IPS DF 6.9 (cell line): ENCODE results near the gene SRP14.
"Not testable (repeated sequence)": the region's sequence is repeated elsewhere in the genome, so short reads cannot be mapped to it uniquely, and the experiment has no call there.

Experiments used
- DNase-seq: peaks from one replicate; pipeline ENCODE4 v3.0.0-alpha.2; 2013; ENCODE audit warnings: low read depth, low spot score
- H3K27ac ChIP-seq: one replicate; pipeline ENCODE4 v1.5.1; 2013; ENCODE audit warnings: low read length, control low read depth
- H3K27me3 ChIP-seq: 2 replicates; pipeline ENCODE4 v1.6.1; 2013; ENCODE audit warnings: mild to moderate bottlenecking, low read length; ENCODE audit not compliant: control insufficient read depth, insufficient read depth
- H3K36me3 ChIP-seq: 2 replicates; pipeline ENCODE4 v1.6.1; 2013; ENCODE audit warnings: low read length; ENCODE audit not compliant: control insufficient read depth, insufficient read depth
- H3K4me1 ChIP-seq: 2 replicates; pipeline ENCODE4 v1.6.1; 2013; ENCODE audit warnings: low read length; ENCODE audit not compliant: control insufficient read depth, insufficient read depth
- H3K4me3 ChIP-seq: 2 replicates; pipeline ENCODE4 v1.5.1; 2013; ENCODE audit warnings: mild to moderate bottlenecking, low read length
- H3K9me3 ChIP-seq: 2 replicates; pipeline ENCODE4 v1.6.1; 2013; ENCODE audit warnings: low read length, inconsistent platforms; ENCODE audit not compliant: control insufficient read depth, insufficient read depth
- WGBS: extraction: QIAGEN DNeasy Blood & Tissue Kit; methylation state at CpG from one replicate; pipeline ENCODE4 v1.1.7; 2013; ENCODE audit warnings: mixed read lengths, missing lambda C conversion rate; ENCODE audit not compliant: insufficient read length, insufficient coverage; 5-methylcytosine and 5-hydroxymethylcytosine counted together

SRP14 gene

DNA sequence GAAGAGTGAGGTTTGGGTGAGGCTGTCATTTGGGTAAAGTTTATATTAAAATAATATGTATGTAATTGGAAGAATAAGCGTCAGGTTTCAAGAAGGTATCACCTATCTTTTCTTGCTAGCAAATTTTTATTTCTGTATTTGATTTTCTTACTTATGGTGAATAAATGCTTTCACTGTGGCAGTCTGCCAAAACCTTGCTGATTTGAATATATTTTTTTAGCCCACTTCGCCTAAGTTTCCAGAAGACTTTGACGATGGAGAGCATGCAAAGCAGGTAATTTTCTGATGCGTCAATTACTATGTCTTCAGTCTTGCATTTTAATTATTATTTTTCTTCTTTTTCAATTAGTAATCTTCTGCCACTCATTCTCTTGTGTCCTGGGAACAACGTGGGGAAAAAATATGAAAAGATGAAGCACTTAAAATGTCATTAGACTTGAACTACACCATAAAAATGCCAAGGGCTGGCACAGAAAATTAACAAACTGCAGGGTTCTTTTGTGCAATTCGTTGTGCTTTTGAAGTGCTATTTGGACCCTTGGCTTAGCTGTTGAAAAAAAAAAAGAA lies 40.4 kb downstream of the SRP14 start:
- H3K27me3 ChIP-seq, result no peaks in the 10 kb centered on the region
- no peak for DNase-seq
- no peak overlapping the region for H3K4me3 ChIP-seq
- H3K36me3 ChIP-seq, result peaks cover 20% of the 10 kb centered on the region; the same call in 1 of the 2 replicates
- no peak overlapping the region for H3K27ac ChIP-seq
- H3K9me3 ChIP-seq, result no peaks in the 10 kb centered on the region
- WGBS, result 100% methylated on average over 1 of the region's 6 CpGs
- no peaks in the 10 kb centered on the region for H3K4me1 ChIP-seq

DNA sequence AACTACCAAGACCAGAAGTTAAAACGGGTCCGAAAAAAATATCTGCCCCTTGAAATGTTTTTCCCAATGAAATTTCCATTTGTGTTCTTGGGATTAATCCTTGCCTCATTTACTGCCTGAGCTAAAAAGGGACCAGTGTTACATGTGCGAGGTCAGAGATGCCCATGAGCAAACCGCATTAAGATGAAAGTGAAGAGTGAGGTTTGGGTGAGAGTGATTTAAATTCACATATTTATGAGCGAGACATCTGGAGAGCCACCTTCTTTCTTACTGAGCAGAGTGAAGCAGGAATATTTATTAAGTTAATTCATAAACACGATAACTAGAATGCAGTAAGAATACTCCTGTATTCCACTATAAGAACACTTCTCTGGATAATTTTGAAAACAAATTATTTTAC lies 41.3 kb downstream of the SRP14 start:
- no peaks in the 10 kb centered on the region for H3K4me1 ChIP-seq
- no peaks in the 10 kb centered on the region for H3K27me3 ChIP-seq
- no peak overlapping the region for H3K4me3 ChIP-seq
- no peak overlapping the region for H3K27ac ChIP-seq
- DNase-seq, result no peak
- no peaks in the 10 kb centered on the region for H3K9me3 ChIP-seq
- peaks cover 20% of the 10 kb centered on the region; the same call in 1 of the 2 replicates for H3K36me3 ChIP-seq
- WGBS, result no CpG with 5 or more reads among the region's 6 CpGs

DNA sequence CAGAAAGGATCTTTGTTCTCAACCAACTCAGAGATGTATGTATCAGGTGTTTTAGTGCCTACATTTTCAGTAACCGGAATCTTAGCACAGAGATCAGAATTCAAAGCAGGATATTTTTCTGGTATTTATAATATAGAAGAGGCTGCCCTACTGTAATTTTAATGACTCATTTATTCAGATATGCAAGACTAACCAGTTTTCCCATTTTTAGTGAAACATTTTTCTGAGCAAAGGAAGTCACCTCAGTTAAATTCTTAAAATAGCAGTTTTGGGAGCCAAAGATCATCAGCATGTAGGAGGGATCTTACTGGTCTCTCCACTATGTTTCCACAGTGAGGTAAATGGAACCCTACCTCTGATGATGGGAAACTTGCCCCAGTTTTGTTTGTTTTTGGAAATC lies 42.0 kb downstream of the SRP14 start:
- DNase-seq, result no peak
- H3K27me3 ChIP-seq, result no peaks in the 10 kb centered on the region
- H3K9me3 ChIP-seq, result no peaks in the 10 kb centered on the region
- H3K36me3 ChIP-seq, result peaks cover 17% of the 10 kb centered on the region; the same call in 1 of the 2 replicates
- no peak overlapping the region for H3K4me3 ChIP-seq
- no peak overlapping the region for H3K27ac ChIP-seq
- WGBS, result no CpG with 5 or more reads among the region's 1 CpG
- no peaks in the 10 kb centered on the region for H3K4me1 ChIP-seq

DNA sequence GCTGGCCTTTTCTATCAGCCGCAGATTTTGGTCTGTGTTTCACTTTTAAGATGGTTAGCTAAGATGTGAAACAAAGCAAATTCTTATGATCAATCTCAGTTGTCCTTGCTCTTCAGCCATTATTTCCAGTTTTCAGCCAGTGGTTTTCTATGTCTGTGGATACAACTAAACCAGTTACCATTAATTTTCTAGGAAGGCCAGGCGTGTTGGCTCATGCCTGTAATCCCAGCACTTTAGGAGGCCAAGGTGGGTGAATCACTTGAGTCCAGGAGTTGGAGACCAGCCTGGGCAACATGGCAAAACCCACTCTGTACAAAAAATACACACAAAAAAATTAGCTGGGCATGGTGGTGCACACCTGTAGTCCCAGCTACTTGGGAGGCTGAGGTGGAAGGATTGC lies 42.8 kb downstream of the SRP14 start:
- H3K9me3 ChIP-seq, H3K27ac ChIP-seq, DNase-seq, H3K27me3 ChIP-seq, H3K4me3 ChIP-seq, H3K4me1 ChIP-seq: not testable (repeated sequence)
- no CpG with 5 or more reads among the region's 2 CpGs for WGBS
- peaks cover 21% of the 10 kb centered on the region; the same call in 1 of the 2 replicates for H3K36me3 ChIP-seq

DNA sequence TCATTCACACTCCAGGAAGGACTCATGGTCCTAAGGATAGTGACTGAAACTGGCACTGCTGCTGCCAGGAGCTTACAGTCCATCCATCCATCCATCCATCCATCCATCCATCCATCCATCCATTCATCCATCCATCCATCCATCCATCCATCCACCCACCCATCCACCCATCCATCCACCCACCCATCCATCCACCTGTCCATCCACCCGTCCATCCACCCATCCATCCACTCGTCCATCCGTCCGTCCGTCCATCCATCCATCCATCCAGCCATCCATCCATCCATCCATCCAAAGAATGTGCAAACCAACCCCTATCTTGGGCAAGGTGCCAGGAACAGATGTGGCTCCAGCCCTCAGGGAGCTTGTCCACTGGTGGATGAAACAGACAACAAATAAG lies 46.0 kb downstream of the SRP14 start:
- not testable (repeated sequence) for H3K4me3 ChIP-seq, H3K27ac ChIP-seq, H3K9me3 ChIP-seq, H3K4me1 ChIP-seq, H3K27me3 ChIP-seq, DNase-seq
- WGBS, result no CpG with 5 or more reads among the region's 5 CpGs
- peaks cover 27% of the 10 kb centered on the region; the same call in 1 of the 2 replicates for H3K36me3 ChIP-seq

DNA sequence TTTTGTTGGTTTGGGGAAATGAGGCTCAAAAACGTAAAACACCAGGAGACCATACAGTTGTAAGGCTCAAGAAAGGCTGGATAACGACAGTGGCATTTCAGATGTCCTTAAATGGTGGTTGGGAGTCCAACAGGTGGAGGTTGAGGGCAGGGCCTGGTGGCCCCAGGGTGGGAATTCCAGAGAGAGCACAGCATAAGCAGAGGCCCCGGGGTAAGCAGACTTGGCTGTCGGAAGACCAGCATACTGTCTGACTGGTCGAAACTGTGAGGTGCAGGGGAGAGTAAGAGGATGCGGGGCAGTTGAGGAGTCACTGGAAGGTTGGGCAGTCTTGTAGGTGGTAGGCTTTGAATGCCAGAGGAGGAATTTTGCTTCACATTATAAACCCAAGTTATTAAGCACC lies 48.3 kb downstream of the SRP14 start:
- Histone ChIP-seq H3K36me3 (peaks cover 28% of the 10 kb centered on the region; the same call in 1 of the 2 replicates), H3K9me3 (no peaks in the 10 kb centered on the region), H3K4me3 (no peak overlapping the region), H3K4me1 (no peaks in the 10 kb centered on the region), H3K27ac (no peak overlapping the region), H3K27me3 (no peaks in the 10 kb centered on the region)
- no peak for DNase-seq
- WGBS, result no CpG with 5 or more reads among the region's 6 CpGs

DNA sequence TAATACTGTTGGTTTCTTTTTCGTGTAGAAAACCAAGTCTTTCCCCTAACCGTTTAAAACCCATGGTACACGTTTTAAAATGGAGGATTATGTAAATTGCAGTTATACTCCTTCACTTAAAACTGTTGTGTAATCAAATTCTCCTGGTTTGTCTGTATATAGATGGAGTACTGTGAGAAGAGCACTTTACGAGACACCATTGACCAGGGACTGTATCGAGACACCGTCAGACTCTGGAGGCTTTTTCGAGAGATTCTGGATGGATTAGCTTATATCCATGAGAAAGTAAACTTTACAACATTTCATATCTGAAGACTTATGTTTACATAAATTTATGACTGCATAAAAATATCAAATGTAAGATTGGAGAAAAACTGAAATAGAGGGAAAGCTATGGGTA lies 51.2 kb downstream of the SRP14 start:
- WGBS, result no CpG with 5 or more reads among the region's 7 CpGs
- H3K27me3 ChIP-seq, result no peaks in the 10 kb centered on the region
- no peak overlapping the region for H3K4me3 ChIP-seq
- peaks cover 23% of the 10 kb centered on the region; the same call in 1 of the 2 replicates for H3K36me3 ChIP-seq
- H3K27ac ChIP-seq, result no peak overlapping the region
- no peak for DNase-seq
- H3K4me1 ChIP-seq, result no peaks in the 10 kb centered on the region
- no peaks in the 10 kb centered on the region for H3K9me3 ChIP-seq
